Liver (tissue), 9 donors: ENCODE results near the gene PTER. TPM values are rescaled to one million over a fixed set of nuclear protein-coding genes. Genes with fewer than 3 reads are reported as not detected.

Experiments used
- DNase-seq: peaks from one replicate; pipeline ENCODE4 v3.0.0-alpha.2; 2017; ENCODE audit warnings: low spot score
- H3K27ac ChIP-seq, 2 donors: one replicate each; pipeline ENCODE4 v1.7.0; 2013; ENCODE audit warnings: inconsistent platforms in 2 of 2, low read length in 2 of 2, control low read depth in 1 of 2, low read depth in 1 of 2, mild to moderate bottlenecking in 1 of 2
- H3K27me3 ChIP-seq, 4 donors: one replicate each; pipeline versions ENCODE4 v1.6.1 to v1.7.0; 2013; ENCODE audit warnings: low read length in 3 of 4, inconsistent platforms in 1 of 4, mild to moderate bottlenecking in 1 of 4, moderate library complexity in 1 of 4; ENCODE audit not compliant: control insufficient read depth in 4 of 4, insufficient read depth in 4 of 4
- H3K36me3 ChIP-seq, 4 donors: one replicate each; pipeline versions ENCODE4 v1.6.1 to v1.7.0; 2013; ENCODE audit warnings: low read length in 3 of 4, mild to moderate bottlenecking in 3 of 4, low read depth in 1 of 4, moderate library complexity in 1 of 4; ENCODE audit not compliant: control insufficient read depth in 4 of 4, insufficient read depth in 3 of 4
- H3K4me1 ChIP-seq, 4 donors: one replicate each; pipeline versions ENCODE4 v1.6.1 to v1.7.0; 2013; ENCODE audit warnings: low read length in 3 of 4, mild to moderate bottlenecking in 3 of 4, moderate library complexity in 1 of 4; ENCODE audit not compliant: control insufficient read depth in 4 of 4, insufficient read depth in 4 of 4
- H3K4me3 ChIP-seq, 3 donors: one replicate each; pipeline versions ENCODE4 v1.6.1 to v1.7.0; 2013; ENCODE audit warnings: low read length in 3 of 3, control low read depth in 1 of 3, low read depth in 1 of 3, mild to moderate bottlenecking in 1 of 3
- H3K9ac ChIP-seq, 2 donors: one replicate each; pipeline ENCODE4 v1.7.0; 2013; ENCODE audit warnings: low read length in 2 of 2, mild to moderate bottlenecking in 2 of 2, moderate library complexity in 2 of 2, control low read depth in 1 of 2, low read depth in 1 of 2
- H3K9me3 ChIP-seq, 4 donors: one replicate each; pipeline versions ENCODE4 v1.6.1 to v1.7.0; 2013; ENCODE audit warnings: low read length in 3 of 4; ENCODE audit not compliant: control insufficient read depth in 4 of 4
- ATF3 ChIP-seq: IDR thresholded peaks from 2 replicates; pipeline ENCODE4 v1.6.1; 2016; ENCODE audit warnings: antibody characterized with exemption
- CTCF ChIP-seq: fragments of 150-350 bp; IDR thresholded peaks from 2 replicates; pipeline ENCODE4 v1.5.1; 2017; ENCODE audit warnings: improper control_type of control experiment, low read depth, low read length; ENCODE audit not compliant: missing input control
- EGR1 ChIP-seq, 2 donors: IDR thresholded peaks; 2 replicates each; pipeline ENCODE4 v1.6.1; 2016 to 2018; ENCODE audit warnings: antibody characterized with exemption in 2 of 2, low read depth in 2 of 2
- FOXA1 ChIP-seq: IDR thresholded peaks from 2 replicates; pipeline ENCODE4 v1.6.1; 2016; ENCODE audit warnings: antibody characterized with exemption
- FOXA2 ChIP-seq: IDR thresholded peaks from 2 replicates; pipeline ENCODE4 v1.6.1; 2016; ENCODE audit warnings: antibody characterized with exemption
- GABPA ChIP-seq, 2 donors: IDR thresholded peaks in 1 of 2; conservative IDR thresholded peaks in 1 of 2; 2 replicates each; pipeline ENCODE4 v1.6.1; 2016; ENCODE audit warnings: antibody characterized with exemption in 2 of 2, mild to moderate bottlenecking in 1 of 2, moderate library complexity in 1 of 2
- HNF4A ChIP-seq, 2 donors: conservative IDR thresholded peaks; 2 replicates each; pipeline ENCODE4 v1.6.1; 2016; ENCODE audit warnings: antibody characterized with exemption in 2 of 2, mild to moderate bottlenecking in 2 of 2
- HNF4G ChIP-seq: IDR thresholded peaks from 2 replicates; pipeline ENCODE4 v1.6.1; 2016; ENCODE audit warnings: antibody characterized with exemption
- JUND ChIP-seq, 2 donors: IDR thresholded peaks; 2 replicates each; pipeline ENCODE4 v1.6.1; 2016; ENCODE audit warnings: antibody characterized with exemption in 2 of 2
- MAX ChIP-seq: IDR thresholded peaks from 2 replicates; pipeline ENCODE4 v1.6.1; 2016; ENCODE audit warnings: antibody characterized with exemption
- NR2F2 ChIP-seq: IDR thresholded peaks from 2 replicates; pipeline ENCODE4 v1.6.1; 2016; ENCODE audit warnings: antibody characterized with exemption
- RAD21 ChIP-seq, 2 donors: IDR thresholded peaks; 2 replicates each; pipeline ENCODE4 v1.6.1; 2016; ENCODE audit warnings: antibody characterized with exemption in 2 of 2, mild to moderate bottlenecking in 2 of 2
- REST ChIP-seq: IDR thresholded peaks from 2 replicates; pipeline ENCODE4 v1.6.1; 2016; ENCODE audit warnings: antibody characterized with exemption, mild to moderate bottlenecking
- RXRA ChIP-seq, 2 donors: IDR thresholded peaks; 2 replicates each; pipeline ENCODE4 v1.6.1; 2017 to 2018; ENCODE audit warnings: antibody characterized with exemption in 2 of 2, mild to moderate bottlenecking in 1 of 2
- SP1 ChIP-seq: IDR thresholded peaks from 2 replicates; pipeline ENCODE4 v1.6.1; 2018; ENCODE audit warnings: antibody characterized with exemption, mild to moderate bottlenecking
- TAF1 ChIP-seq: conservative IDR thresholded peaks from 2 replicates; pipeline ENCODE4 v1.6.1; 2016; ENCODE audit warnings: antibody characterized with exemption, mild to moderate bottlenecking
- ZBTB33 ChIP-seq: IDR thresholded peaks from 2 replicates; pipeline ENCODE4 v1.6.1; 2016; ENCODE audit warnings: antibody characterized with exemption
- WGBS: extraction: QIAGEN DNeasy Blood & Tissue Kit; methylation state at CpG from one replicate; pipeline ENCODE4 v1.1.7; 2013; 5-methylcytosine and 5-hydroxymethylcytosine counted together
- polyA plus RNA-seq, 2 donors: library from polyadenylated mRNA; stranded (reverse) in 1 of 2; unstranded in 1 of 2; fragments of 200-250 nt in 1 of 2; fragments of >200 nt in 1 of 2; fragmentation: Nextera tagmentation in 1 of 2; extraction: Ambion mirVana in 1 of 2; gene quantifications; one replicate each; pipeline versions ENCODE4 v1.2.1 to v1.2.3, GENCODE V29; 2013 to 2015
- total RNA-seq, 2 donors: library from RNA; depleted of rRNA; stranded (reverse); fragments of >200 nt; gene quantifications; one replicate each; pipeline ENCODE4 v1.2.3, GENCODE V29; 2014
- donor health status: healthy.
- donor health status: healthy.
- donor health status: healthy.
- donor health status: healthy.
- donor health status: healthy.

PTER gene
- total and polyA plus RNA-seq, 4 donors, result 4.4 to 15.7 (median 8.9) TPM

GRCh38 chr10:16408379-16408778 lies 28.4 kb upstream of the PTER start:
- Histone ChIP-seq H3K9ac (no peak overlapping the region), H3K4me1 (no peaks in the 10 kb centered on the region), H3K27ac (no peak overlapping the region), H3K36me3 (no peaks in the 10 kb centered on the region), H3K27me3 (no peaks in the 10 kb centered on the region), H3K9me3 (no peaks in the 10 kb centered on the region), H3K4me3 (no peak overlapping the region)
- TF ChIP-seq FOXA1 (no peak), HNF4G (no peak), ATF3 (no peak), JUND (IDR thresholded peaks at IDR 0.05) (no peak), RAD21 (IDR thresholded peaks at IDR 0.05) (no peak), MAX (no peak), TAF1 (no peak), CTCF (no peak), NR2F2 (no peak), HNF4A (conservative IDR thresholded peaks at IDR 0.05) (no peak), ZBTB33 (no peak), GABPA (IDR thresholded peaks at IDR 0.05 in 1 of 2, conservative IDR thresholded peaks at IDR 0.05 in 1 of 2) (no peak), SP1 (no peak), REST (no peak), FOXA2 (no peak), RXRA (IDR thresholded peaks at IDR 0.05) (no peak), EGR1 (IDR thresholded peaks at IDR 0.05; ENCODE audit: low read depth in 2 of 2) (no peak)
- WGBS, result 35% methylated on average over 3 of the region's 3 CpGs
- no peak for DNase-seq

GRCh38 chr10:16417341-16417740 lies 19.5 kb upstream of the PTER start:
- no peak for TF ChIP-seq ATF3
- no peak for TF ChIP-seq CTCF
- TF ChIP-seq NR2F2, result no peak
- TF ChIP-seq RAD21 (IDR thresholded peaks at IDR 0.05), result no peak
- TF ChIP-seq JUND (IDR thresholded peaks at IDR 0.05), result no peak
- no peak for DNase-seq
- no peaks in the 10 kb centered on the region for H3K36me3 ChIP-seq
- no peaks in the 10 kb centered on the region for H3K9me3 ChIP-seq
- H3K4me3 ChIP-seq, result no peak overlapping the region
- WGBS, result 23% methylated on average over 1 of the region's 1 CpG
- H3K4me1 ChIP-seq, result no peaks in the 10 kb centered on the region
- no peaks in the 10 kb centered on the region for H3K27me3 ChIP-seq
- H3K9ac ChIP-seq, result no peak overlapping the region
- no peak overlapping the region for H3K27ac ChIP-seq
